Sigmoid colon (tissue), 3 donors: ENCODE measurements around the gene HRAS.

Experiments
- POLR2A ChIP-seq, 2 donors: fragments of 450-650 bp; IDR thresholded peaks; one replicate each; pipeline ENCODE4 v1.6.1; 2016; ENCODE audit warnings: antibody characterized with exemption in 2 of 2, mild to moderate bottlenecking in 2 of 2, moderate library complexity in 2 of 2
- TF ChIP-seq, protein P1 (sequence below), 4 experiments: fragments of 450-650 bp in 3 of 4; fragments of 200-600 bp in 1 of 4; IDR thresholded peaks; one replicate each; pipeline ENCODE4 v1.5.1; 2016 to 2019; ENCODE audit warnings: antibody characterized with exemption in 4 of 4, mild to moderate bottlenecking in 3 of 4, moderate library complexity in 2 of 4

DNA sequence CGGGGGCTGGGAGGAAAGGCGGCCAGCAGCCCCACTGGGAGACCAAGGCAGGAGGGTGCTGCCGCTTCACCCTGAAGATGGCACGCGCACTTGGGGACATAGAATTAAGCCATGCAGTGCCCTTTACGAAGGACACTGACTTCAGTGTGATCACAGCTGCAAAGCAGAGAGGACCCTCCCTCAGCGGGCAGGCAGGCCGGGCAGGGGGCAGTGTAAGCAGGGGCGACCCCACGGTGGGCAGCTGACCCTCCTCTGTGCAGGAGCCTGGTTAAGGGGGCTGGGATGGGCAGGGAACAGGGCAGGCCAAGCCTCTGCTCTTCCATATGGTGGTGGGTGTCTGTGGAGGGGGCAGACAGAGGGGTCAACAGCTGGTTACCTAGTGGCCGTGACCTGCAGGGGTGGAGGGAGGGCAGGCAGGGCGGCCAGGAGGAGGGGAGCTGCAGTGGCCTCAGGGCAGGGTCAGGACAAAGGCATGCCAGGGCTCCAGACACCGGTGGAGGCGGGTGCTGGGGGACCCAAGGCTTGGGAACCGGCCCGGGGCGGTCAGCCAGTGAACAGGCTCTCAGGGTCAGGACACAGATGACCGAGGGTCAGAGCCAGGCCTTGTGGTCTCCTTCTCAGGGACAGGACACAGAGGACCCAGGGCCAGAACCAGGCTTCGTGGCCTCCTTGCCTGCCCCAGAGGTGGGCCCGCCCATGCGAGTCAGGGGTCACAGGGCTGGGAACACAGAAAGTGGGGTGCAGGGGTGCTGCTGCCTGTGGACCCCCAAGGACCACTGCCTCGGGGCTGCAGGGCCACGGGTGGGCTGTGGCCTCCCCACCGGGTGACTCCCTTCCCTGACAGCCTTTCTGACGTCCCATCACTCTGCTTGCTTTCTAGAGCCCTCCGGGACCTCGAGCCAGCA is 18.0 kb upstream of the HRAS start:
- TF ChIP-seq, protein P1, sequence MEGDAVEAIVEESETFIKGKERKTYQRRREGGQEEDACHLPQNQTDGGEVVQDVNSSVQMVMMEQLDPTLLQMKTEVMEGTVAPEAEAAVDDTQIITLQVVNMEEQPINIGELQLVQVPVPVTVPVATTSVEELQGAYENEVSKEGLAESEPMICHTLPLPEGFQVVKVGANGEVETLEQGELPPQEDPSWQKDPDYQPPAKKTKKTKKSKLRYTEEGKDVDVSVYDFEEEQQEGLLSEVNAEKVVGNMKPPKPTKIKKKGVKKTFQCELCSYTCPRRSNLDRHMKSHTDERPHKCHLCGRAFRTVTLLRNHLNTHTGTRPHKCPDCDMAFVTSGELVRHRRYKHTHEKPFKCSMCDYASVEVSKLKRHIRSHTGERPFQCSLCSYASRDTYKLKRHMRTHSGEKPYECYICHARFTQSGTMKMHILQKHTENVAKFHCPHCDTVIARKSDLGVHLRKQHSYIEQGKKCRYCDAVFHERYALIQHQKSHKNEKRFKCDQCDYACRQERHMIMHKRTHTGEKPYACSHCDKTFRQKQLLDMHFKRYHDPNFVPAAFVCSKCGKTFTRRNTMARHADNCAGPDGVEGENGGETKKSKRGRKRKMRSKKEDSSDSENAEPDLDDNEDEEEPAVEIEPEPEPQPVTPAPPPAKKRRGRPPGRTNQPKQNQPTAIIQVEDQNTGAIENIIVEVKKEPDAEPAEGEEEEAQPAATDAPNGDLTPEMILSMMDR (IDR thresholded peaks at IDR 0.05) = no peak
- TF ChIP-seq POLR2A (IDR thresholded peaks at IDR 0.05) = no peak
